DMS79 treated with DMSO at 0.1 percent for 48 hours (cell line): ENCODE results near the gene KRT6C.
A peak's percentile ranks its signal among the peaks of the same experiment; 100 is the strongest.

Experiments
- DNase-seq: peaks from one replicate; lab custom pipeline; 2025; lab: John Stamatoyannopoulos, UW

KRT6C gene

GRCh38 chr12:52434760-52435530, 38.7 kb downstream of the KRT6C start:
- no peak for DNase-seq

DNA sequence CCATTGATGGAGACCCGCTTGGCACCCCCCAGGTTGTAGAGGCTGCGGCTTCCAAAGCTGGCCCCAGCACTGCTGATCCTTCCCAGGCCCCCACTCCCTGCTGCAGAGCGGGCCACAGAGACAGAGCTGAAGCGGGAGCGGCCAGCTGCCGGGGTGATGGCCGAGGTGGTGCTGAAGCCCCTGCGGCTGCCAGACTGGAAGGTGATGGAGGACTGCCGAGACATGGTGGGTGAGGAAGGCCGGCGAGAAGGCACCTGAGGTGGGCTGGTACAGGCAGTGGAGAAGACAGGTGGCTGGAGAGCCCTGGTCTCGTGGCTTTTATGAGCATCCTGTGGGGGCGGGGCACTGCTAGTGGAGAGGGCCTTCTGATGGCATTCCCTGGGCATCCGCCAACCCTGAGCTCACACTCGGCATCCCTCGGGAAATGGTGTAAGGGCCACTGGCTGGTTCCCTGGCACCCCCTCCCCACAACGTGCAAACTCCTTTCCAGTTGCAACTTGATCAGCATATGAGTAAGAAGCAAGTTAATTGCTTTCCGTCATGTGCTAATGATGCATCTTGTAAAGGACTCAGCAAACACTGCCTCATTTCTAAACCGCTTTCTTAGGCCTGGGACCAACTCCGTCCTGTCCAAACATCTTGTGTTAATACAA, 39.4 kb downstream of the KRT6C start, which contains the start of gene KRT75:
KRT75 (minus strand) TSS at position 291 of the 653 bp plus-strand sequence; CDS start at position 224, 67 bp downstream.
- DNase-seq, result peak; percentile 46

- no peak for DNase-seq
Observed at GRCh38 chr12:52433501-52434080, 40.0 kb downstream of the KRT6C start.

DNA sequence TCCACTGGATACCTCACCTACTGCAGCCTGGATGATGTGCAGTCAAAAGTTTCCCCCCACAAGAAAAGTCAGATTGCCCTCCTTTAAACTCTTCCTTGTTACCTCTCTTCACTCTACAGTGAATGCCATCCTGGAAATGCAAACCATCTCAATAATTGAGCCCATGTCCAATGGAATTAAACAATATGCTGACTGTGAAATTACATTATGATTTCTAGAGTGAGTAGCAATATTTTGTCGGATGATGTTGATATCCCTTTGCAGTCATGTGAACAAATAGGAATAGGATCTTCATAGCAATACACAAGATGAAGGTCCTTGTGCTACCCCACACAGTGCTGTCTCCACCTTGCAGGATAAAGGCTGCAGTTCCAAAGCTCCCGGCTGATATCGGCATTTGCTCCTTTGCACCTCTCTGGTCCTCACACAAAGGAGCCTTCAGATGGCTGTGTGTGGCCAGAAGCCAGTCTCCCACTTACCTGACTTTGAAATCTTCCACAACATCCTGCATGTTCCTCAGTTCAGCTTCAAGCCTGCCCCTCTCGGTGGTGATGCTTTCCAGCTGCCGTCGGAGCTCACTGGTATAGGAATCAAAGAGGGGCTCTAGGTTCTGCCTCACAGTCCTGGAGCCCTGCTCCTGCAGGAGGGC, 40.9 kb downstream of the KRT6C start:
- DNase-seq, result no peak

DNA sequence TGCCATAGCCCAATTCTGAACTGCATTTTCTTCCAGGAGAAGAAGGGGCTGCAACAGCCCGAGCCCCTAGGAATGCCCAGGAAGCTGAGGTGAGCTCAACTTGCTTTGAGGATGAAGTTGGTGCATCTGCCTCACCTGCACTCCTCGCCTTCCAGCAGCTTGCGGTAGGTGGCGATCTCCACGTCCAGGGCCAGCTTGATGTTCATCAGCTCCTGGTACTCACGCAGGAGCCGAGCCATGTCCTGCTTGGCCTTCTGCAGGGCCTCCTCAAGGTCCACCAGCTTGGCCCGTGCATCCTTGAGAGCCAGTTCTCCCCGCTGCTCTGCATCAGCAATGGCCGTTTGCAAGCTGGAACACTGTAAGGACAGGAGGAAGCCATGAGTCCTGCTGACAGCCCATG, 45.5 kb downstream of the KRT6C start:
- DNase-seq, result no peak

GRCh38 chr12:52427083-52427482, 46.5 kb downstream of the KRT6C start:
- no peak for DNase-seq

DNA sequence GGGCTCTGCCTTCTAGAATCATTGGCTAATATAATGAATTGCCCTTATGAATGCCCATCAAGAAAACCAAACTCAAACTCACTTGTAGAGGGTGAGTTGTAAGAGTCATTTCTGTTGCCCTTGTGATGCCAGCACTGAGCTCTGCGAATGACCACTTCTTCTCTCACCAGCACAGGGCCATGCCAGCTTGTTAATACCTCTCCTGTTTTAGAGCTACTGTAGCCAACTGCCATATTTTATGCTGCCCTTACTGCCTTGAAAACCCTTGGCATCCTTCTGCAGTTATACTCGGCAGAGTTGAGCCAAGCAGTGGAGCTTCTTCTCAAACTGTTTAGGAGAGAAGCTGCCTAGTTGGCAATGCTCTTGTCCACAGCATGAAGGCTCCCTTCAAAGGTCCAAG, 47.6 kb downstream of the KRT6C start:
- DNase-seq, result no peak

- DNase-seq, result no peak
Observed at GRCh38 chr12:52425466-52425865, 48.1 kb downstream of the KRT6C start.

DNA sequence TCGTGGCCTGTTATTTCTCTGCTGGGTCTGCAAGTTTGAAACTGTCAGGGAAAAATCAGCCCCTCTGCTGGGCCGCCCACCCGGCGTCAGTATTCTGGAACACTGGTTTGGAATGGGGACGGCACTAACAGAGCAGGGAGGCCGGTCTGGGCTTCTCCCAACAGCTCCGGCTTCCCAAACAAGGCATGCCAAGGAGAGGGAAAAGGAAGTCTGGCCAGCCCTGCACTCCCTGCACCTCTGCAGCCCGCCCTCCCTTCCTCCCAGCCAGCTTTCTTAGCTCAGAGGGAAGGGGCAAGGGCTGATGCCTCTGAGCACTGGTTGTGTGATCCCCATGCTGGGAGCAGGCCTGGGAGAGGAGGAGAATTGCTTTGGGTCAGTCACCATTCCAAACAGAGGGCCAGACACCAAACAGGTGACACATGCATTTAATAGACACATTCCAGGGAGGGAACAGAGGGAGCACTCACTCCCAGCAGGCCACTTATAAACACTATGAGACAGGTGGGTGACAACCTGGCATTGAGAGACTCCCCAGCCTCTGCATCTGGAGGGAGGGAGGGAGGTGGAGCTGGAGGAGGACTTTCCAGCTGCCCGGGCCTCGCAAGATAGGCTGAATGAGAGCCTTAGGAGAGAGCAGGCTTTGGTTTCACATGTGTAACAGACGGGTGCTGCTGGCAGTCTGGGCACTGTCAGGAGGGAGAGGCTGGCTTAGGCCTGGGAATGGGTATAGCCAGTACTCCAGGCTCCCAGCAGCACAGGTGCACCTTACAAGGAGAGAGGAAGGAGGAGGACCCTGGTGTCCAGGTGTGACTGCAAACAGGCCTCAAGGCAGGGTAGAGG, 49.7 kb downstream of the KRT6C start:
- peak; percentile 14 for DNase-seq

GRCh38 chr12:52423035-52423434, 50.6 kb downstream of the KRT6C start:
- no peak for DNase-seq

- no peak for DNase-seq
Observed at GRCh38 chr12:52419656-52420055, 53.9 kb downstream of the KRT6C start.

- DNase-seq, result no peak
Observed at GRCh38 chr12:52418576-52419110, 55.0 kb downstream of the KRT6C start.
